ENCODE measurements around the gene C14orf119. TPM values are rescaled to one million over a fixed set of nuclear protein-coding genes. Genes with fewer than 3 reads are reported as not detected.

Gene C14orf119
- total RNA-seq, 1 donor from 2014 or later, result 55.6 TPM

DNA sequence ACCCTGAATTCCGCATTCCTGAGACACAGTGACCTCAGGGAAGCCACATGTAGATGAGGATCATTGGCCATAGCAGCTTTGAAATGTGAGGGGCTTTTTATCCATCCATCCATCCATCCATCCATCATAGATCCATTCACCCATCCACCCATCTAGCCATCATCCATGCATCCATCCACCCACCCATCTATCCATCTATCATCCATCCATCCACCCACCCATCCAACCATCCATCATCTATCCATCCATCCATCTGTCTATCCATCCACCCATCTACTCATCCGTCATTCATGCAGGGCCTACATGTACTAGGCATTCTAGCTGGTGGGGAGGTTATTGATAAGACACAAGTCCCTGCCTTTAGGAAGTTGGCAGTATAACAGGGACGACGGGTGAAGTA is 51.7 kb downstream of the C14orf119 start:
- Mint-ChIP-seq H3K4me3 (no peak overlapping the region), H3K4me1 (ENCODE audit: low read depth) (no peaks in the 10 kb centered on the region), H3K27ac (no peak overlapping the region), H3K9me3 (no peaks in the 10 kb centered on the region), H3K36me3 (ENCODE audit: low read depth) (no peaks in the 10 kb centered on the region), H3K27me3 (ENCODE audit: insufficient read depth) (peaks cover 14% of the 10 kb centered on the region)
- intact Hi-C loops (cut with micrococcal nuclease), result no loop called here
- no peak for DNase-seq (ENCODE audit: low spot score)

DNA sequence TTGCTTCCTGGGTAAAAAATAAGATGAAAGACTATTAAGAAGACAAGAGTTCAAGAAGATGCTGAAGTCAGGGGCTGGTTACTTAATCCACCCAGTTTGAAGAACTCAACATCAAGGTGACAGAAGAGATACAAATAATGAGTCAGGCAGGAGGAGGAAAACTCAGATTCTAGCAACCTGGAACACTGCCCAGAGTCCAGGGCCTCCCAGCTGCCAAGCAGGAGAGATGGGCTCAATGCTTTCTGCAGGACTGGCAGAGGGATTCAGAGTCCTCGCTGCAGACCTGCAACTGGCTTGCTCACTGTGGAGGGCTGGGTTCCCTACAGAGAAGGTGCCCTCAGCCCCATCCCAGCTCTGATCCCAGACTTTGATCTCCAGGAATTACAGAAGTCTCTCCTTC is 52.4 kb downstream of the C14orf119 start:
- H3K4me1 Mint-ChIP-seq (ENCODE audit: low read depth), result no peaks in the 10 kb centered on the region
- H3K4me3 Mint-ChIP-seq, result no peak overlapping the region
- intact Hi-C loops (cut with micrococcal nuclease), result no loop called here
- H3K27ac Mint-ChIP-seq, result no peak overlapping the region
- peaks cover 14% of the 10 kb centered on the region for H3K27me3 Mint-ChIP-seq (ENCODE audit: insufficient read depth)
- no peak for DNase-seq (ENCODE audit: low spot score)
- no peaks in the 10 kb centered on the region for H3K9me3 Mint-ChIP-seq
- H3K36me3 Mint-ChIP-seq (ENCODE audit: low read depth), result no peaks in the 10 kb centered on the region

DNA sequence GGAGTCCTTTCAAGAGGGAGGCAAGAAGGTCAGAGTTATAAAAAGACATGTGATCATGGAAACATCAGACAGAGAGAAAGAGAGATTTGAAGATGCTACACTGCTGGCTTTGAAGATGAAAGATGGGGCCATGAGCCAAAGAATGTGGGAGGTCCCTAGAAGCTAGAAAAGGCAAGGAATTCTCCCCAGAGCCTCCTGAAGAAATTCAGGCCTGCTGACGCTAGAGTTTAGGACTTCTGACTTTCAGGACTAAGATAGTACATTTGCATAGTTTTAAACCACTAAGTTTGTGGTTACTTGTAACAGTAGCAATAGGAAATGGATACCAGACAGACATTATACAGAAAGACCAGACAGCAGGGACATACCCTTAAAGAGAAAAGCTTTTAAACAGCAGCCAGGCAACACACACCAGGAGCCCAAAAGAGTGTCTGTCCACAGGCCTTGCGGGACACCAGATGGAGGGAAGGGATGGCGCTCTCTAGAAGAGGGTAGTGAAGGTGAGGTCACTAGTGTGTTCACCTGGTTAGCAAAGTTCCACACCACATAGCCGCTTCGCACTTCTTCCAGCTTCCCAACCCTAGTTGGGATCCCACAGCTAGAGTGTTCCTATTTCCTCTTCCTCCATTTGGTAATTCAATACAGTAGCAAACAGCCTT is 53.4 kb downstream of the C14orf119 start:
- Mint-ChIP-seq H3K4me3 (no peak overlapping the region), H3K27ac (no peak overlapping the region), H3K27me3 (ENCODE audit: insufficient read depth) (peaks cover 11% of the 10 kb centered on the region), H3K36me3 (ENCODE audit: low read depth) (no peaks in the 10 kb centered on the region), H3K4me1 (ENCODE audit: low read depth) (no peaks in the 10 kb centered on the region), H3K9me3 (no peaks in the 10 kb centered on the region)
- intact Hi-C loops (cut with micrococcal nuclease), result no loop called here
- DNase-seq (ENCODE audit: low spot score), result no peak

- H3K4me1 Mint-ChIP-seq (ENCODE audit: low read depth), result no peaks in the 10 kb centered on the region
- intact Hi-C loops (cut with micrococcal nuclease), result no loop called here
- DNase-seq (ENCODE audit: low spot score), result no peak
Observed at GRCh38 chr14:23149745-23150144, 54.4 kb downstream of the C14orf119 start.

More at GRCh38 chr14:23149745-23150144, 54.4 kb downstream of the C14orf119 start:
- Mint-ChIP-seq H3K4me3 (no peak overlapping the region), H3K27ac (no peak overlapping the region), H3K36me3 (ENCODE audit: low read depth) (no peaks in the 10 kb centered on the region), H3K9me3 (no peaks in the 10 kb centered on the region), H3K27me3 (ENCODE audit: insufficient read depth) (peaks cover 9% of the 10 kb centered on the region)

Other genes with a start within 250 kb of the C14orf119 start
- gene LRP10, start 223.8 kb upstream of the C14orf119 start, total RNA-seq, result 44.6 and 46.0 TPM in 2 replicates
- 0.39 TPM in 1 of 2 replicates, not detected in the other for gene REM2, start 212.3 kb upstream of the C14orf119 start, total RNA-seq
- 86.4 and 90.5 TPM in 2 replicates for gene RBM23, start 176.4 kb upstream of the C14orf119 start, total RNA-seq
- gene PRMT5, start 166.1 kb upstream of the C14orf119 start, total RNA-seq, result 174 and 180 TPM in 2 replicates
- 52.4 and 56.4 TPM in 2 replicates for gene HAUS4, start 138.4 kb upstream of the C14orf119 start, total RNA-seq
- 1.8 and 2.7 TPM in 2 replicates for gene AJUBA, start 113.0 kb upstream of the C14orf119 start, total RNA-seq
- gene C14orf93, start 85.4 kb upstream of the C14orf119 start, total RNA-seq, result 6.3 and 7.2 TPM in 2 replicates
- gene PSMB5, start 60.6 kb upstream of the C14orf119 start, total RNA-seq, result 144 and 148 TPM in 2 replicates
- gene PSMB11, start 53.3 kb upstream of the C14orf119 start, total RNA-seq, result not detected in 2 replicates
- 1.0 and 1.2 TPM in 2 replicates for gene CDH24, start 38.0 kb upstream of the C14orf119 start, total RNA-seq
- gene ACIN1, start 369 bp upstream of the C14orf119 start, total RNA-seq, result 221 and 225 TPM in 2 replicates
- not detected in 2 replicates for gene CIROP, start 9.5 kb downstream of the C14orf119 start, total RNA-seq
- gene CEBPE, start 23.8 kb downstream of the C14orf119 start, total RNA-seq, result not detected in 2 replicates
- not detected in 2 replicates for gene SLC7A8, start 88.2 kb downstream of the C14orf119 start, total RNA-seq
- not detected in 2 replicates for gene RNF212B, start 142.4 kb downstream of the C14orf119 start, total RNA-seq
- gene HOMEZ, start 190.6 kb downstream of the C14orf119 start, total RNA-seq, result 10.9 and 12.2 TPM in 2 replicates
- 16.6 and 17.3 TPM in 2 replicates for gene PPP1R3E, start 207.4 kb downstream of the C14orf119 start, total RNA-seq
- gene BCL2L2, start 211.3 kb downstream of the C14orf119 start, total RNA-seq, result 4.1 and 7.1 TPM in 2 replicates
- 252 and 266 TPM in 2 replicates for gene PABPN1, start 226.0 kb downstream of the C14orf119 start, total RNA-seq